Stimulated activated memory B cell treated with anti-CD40 and anti-IgM and Interleukin-4, amounts not matched to agents 10 μg/mL and 1 μg/mL and 100 μg/mL, for 72 hours (primary cell): ENCODE results near the gene TRIM62.

ENCODE experiments used
- ATAC-seq: fragments of 150-1000 bp; cut with Tn5 transposase; 2 replicates; pipeline ENCODE4 v1.10.0; 2021
- H3K27ac Mint-ChIP-seq: one replicate; pipeline ENCODE4 v1.8.0; 2022; ENCODE audit warnings: mild to moderate bottlenecking, mixed read lengths
- H3K27me3 Mint-ChIP-seq: one replicate; pipeline ENCODE4 v1.8.0; 2022; ENCODE audit warnings: mixed read lengths
- H3K36me3 Mint-ChIP-seq: one replicate; pipeline ENCODE4 v1.8.0; 2022; ENCODE audit warnings: mixed read lengths
- H3K4me1 Mint-ChIP-seq: one replicate; pipeline ENCODE4 v1.8.0; 2022; ENCODE audit warnings: mixed read lengths
- H3K4me3 Mint-ChIP-seq: one replicate; pipeline ENCODE4 v1.8.0; 2022; ENCODE audit warnings: mild to moderate bottlenecking, moderate library complexity, mixed read lengths
- H3K9me3 Mint-ChIP-seq: one replicate; pipeline ENCODE4 v1.8.0; 2022; ENCODE audit warnings: mixed read lengths

The TRIM62 gene

GRCh38 chr1:33153650-33154049 is 28.2 kb downstream of the TRIM62 start:
- no peaks in the 10 kb centered on the region for H3K27me3 Mint-ChIP-seq
- H3K27ac Mint-ChIP-seq: no peak overlapping the region
- peaks cover 5% of the 10 kb centered on the region for H3K4me1 Mint-ChIP-seq

DNA sequence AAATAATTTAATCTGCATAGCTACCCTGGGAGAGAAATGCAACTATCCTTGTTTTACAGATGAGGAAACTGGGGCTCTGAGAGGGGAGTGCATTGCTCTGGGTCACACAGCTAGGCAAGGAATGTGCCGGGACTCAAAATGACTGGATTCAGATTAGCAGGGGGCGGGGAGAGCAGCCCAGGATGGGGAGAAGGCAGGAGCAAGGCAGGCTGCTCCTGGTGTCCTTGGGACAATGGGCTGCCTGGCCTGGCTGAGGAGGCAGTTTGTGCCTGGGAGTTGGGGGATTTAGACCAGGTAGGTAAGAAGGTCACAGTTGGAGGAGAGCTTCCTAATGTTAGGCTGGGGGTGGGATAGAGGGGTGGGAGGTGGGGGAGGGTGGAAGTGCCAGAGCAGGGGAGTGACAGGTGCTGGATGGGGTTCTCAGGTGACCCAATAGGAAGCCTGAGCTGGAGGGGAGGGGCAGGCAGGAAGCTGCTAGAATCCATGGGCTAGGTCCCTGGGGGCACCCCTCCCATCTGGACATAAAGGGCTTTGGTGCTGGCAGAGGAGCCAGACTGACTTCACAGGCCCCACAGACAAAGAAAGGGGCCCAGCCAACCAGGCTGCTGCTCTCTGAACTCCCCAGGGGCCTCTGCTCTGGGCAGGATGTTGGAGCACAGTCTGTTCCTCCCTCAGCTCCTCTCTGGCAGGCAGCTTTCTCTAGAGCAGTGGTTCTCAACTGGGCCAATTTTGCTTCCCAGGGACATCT is 29.0 kb downstream of the TRIM62 start:
- H3K27me3 Mint-ChIP-seq: no peaks in the 10 kb centered on the region

More at GRCh38 chr1:33153650-33154049, 28.2 kb downstream of the TRIM62 start:
- no peak for ATAC-seq
- no peaks in the 10 kb centered on the region for H3K9me3 Mint-ChIP-seq
- no peak overlapping the region for H3K4me3 Mint-ChIP-seq
- H3K36me3 Mint-ChIP-seq: peaks cover 29% of the 10 kb centered on the region

DNA sequence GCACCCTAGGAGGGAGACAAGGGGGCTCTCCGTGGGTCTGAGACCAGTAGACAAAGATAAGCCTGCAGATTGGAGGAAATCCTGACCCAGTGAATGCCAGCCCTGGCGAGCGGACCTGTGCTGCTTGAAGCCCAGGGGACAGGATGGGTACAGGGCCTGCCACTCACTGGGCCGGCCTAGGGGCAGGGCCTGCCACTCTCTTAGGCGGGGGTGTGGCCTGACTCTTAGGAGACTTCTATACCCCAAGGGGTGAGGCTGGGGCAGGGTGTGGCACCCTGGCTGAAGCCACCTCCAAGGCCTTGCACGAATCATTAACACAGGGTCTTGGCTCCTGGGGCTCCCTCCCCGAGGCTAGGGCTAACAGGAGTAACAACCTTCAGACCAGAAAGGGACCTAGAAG is 30.7 kb downstream of the TRIM62 start:
- Mint-ChIP-seq H3K27ac (no peak overlapping the region), H3K36me3 (peaks cover 17% of the 10 kb centered on the region), H3K27me3 (no peaks in the 10 kb centered on the region), H3K9me3 (no peaks in the 10 kb centered on the region), H3K4me1 (peaks cover 5% of the 10 kb centered on the region), H3K4me3 (no peak overlapping the region)
- ATAC-seq: no peak

More for the DNA sequence above, 29.0 kb downstream of the TRIM62 start:
- H3K9me3 Mint-ChIP-seq: no peaks in the 10 kb centered on the region
- peaks cover 26% of the 10 kb centered on the region for H3K36me3 Mint-ChIP-seq
- peaks cover 5% of the 10 kb centered on the region for H3K4me1 Mint-ChIP-seq
- ATAC-seq: no peak
- no peak overlapping the region for H3K4me3 Mint-ChIP-seq
- no peak overlapping the region for H3K27ac Mint-ChIP-seq

DNA sequence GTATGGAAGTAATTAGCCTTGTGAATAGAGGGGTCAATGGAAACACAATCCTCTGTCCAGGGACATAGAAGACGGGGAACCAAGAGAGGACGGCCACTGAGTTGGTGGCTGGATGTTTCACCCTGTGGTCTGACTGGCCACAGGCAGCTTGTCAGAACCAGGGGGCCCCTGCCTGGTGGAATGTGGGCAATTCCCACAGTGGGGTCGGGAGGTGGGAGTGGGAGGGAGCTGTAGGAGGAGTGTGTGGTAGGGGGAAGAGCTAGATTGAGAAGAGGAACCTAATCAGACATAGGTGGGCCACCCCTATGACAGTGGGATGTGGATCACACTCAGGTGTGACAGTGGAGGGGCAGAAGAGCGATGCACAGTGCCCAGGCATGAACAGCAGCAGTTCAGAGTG is 31.3 kb downstream of the TRIM62 start:
- Mint-ChIP-seq H3K36me3 (peaks cover 11% of the 10 kb centered on the region), H3K4me3 (no peak overlapping the region), H3K27ac (no peak overlapping the region), H3K27me3 (no peaks in the 10 kb centered on the region), H3K4me1 (peaks cover 5% of the 10 kb centered on the region), H3K9me3 (no peaks in the 10 kb centered on the region)
- ATAC-seq: no peak

DNA sequence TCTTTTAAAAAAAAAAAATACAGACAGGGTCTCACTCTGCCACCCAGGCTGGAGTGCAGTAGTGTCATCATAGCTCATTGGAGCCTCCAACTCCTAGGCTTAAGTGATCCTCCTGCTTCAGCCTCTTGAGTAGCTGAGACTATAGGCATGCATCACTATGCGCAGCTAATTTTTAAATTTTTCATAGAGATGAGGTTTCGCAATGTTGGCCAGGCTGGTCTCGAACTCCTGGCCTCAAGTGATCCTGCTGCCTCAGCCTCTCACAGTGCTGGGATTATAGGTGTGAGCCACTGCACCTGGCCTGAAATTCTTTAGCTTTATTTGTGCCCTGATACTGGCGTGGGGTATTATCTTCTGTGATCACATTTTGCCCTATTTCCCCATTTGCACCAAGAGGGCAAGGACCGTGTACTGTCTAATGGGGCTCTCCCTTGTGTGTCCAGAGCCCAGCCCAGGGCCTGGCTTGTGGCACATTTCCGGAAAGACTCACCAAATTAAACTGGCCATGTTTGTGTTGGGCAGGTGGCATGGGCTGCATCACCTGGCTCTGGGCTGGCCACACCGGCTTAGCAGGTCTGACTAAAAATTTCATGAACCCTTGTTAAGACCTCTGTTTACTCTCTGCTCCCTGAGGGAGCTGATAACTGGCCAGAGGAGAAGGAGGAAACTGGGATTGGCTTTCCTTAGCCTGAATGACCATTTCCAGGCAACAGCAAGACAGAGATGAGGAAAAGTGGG is 32.2 kb downstream of the TRIM62 start:
- peaks cover 13% of the 10 kb centered on the region for H3K36me3 Mint-ChIP-seq
- H3K4me3 Mint-ChIP-seq: no peak overlapping the region
- H3K27ac Mint-ChIP-seq: no peak overlapping the region
- ATAC-seq: no peak
- no peaks in the 10 kb centered on the region for H3K9me3 Mint-ChIP-seq
- no peaks in the 10 kb centered on the region for H3K27me3 Mint-ChIP-seq
- peaks cover 5% of the 10 kb centered on the region for H3K4me1 Mint-ChIP-seq

GRCh38 chr1:33148615-33149014 is 33.2 kb downstream of the TRIM62 start:
- Mint-ChIP-seq H3K9me3 (no peaks in the 10 kb centered on the region), H3K36me3 (peaks cover 13% of the 10 kb centered on the region), H3K4me1 (peaks cover 5% of the 10 kb centered on the region), H3K27ac (no peak overlapping the region), H3K27me3 (no peaks in the 10 kb centered on the region), H3K4me3 (no peak overlapping the region)
- no peak for ATAC-seq

DNA sequence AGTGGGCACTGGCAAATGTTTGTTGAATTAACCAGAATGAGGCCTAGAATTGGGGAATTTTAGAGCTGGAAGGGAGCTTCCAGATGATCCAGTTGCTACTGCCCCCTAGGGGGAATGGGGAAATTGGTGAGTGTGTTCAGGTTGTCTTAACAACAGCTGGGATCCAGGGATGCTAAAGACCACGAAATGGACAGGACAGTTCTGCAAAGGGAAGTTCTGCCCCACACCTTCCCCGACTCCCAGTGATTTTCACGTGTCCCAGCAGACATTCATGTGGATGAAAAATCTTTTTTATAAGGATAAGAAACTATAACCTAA is 33.9 kb downstream of the TRIM62 start:
- no peaks in the 10 kb centered on the region for H3K9me3 Mint-ChIP-seq
- no peaks in the 10 kb centered on the region for H3K27me3 Mint-ChIP-seq
- peaks cover 13% of the 10 kb centered on the region for H3K36me3 Mint-ChIP-seq
- H3K27ac Mint-ChIP-seq: no peak overlapping the region
- no peak for ATAC-seq
- H3K4me3 Mint-ChIP-seq: no peak overlapping the region
- peaks cover 5% of the 10 kb centered on the region for H3K4me1 Mint-ChIP-seq

GRCh38 chr1:33147275-33147996 is 34.4 kb downstream of the TRIM62 start:
- Mint-ChIP-seq H3K36me3 (peaks cover 13% of the 10 kb centered on the region), H3K27me3 (no peaks in the 10 kb centered on the region), H3K9me3 (no peaks in the 10 kb centered on the region), H3K27ac (no peak overlapping the region), H3K4me3 (no peak overlapping the region), H3K4me1 (peaks cover under 1% of the 10 kb centered on the region)
- ATAC-seq: no peak

DNA sequence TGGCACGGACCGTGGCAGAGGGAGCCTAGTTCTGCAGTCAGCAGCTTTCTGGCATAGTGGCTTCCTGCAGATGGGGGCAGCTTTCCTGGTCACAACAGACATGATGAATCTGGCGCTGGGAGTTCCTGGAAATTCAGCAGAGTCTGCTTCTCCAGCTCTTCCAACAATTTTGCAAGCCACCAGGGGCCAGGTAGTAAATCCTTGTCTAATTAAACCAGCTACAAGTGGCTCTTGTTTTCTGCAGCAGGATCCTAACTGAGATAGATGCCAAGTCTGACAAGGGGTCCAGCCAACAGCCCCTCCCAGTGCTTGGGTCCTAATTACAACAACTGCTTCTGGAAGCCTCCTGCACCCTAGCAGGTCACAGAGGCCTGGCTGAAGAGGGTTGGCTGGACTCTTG is 35.8 kb downstream of the TRIM62 start:
- Mint-ChIP-seq H3K4me1 (no peaks in the 10 kb centered on the region), H3K27me3 (no peaks in the 10 kb centered on the region), H3K4me3 (no peak overlapping the region), H3K36me3 (peaks cover 13% of the 10 kb centered on the region), H3K9me3 (no peaks in the 10 kb centered on the region), H3K27ac (no peak overlapping the region)
- ATAC-seq: no peak

- no peak for ATAC-seq
- no peak overlapping the region for H3K4me3 Mint-ChIP-seq
Observed at GRCh38 chr1:33143698-33144097, 38.1 kb downstream of the TRIM62 start.

GRCh38 chr1:33143176-33143575 is 38.7 kb downstream of the TRIM62 start:
- Mint-ChIP-seq H3K4me3 (no peak overlapping the region), H3K9me3 (no peaks in the 10 kb centered on the region), H3K36me3 (peaks cover 13% of the 10 kb centered on the region), H3K27me3 (no peaks in the 10 kb centered on the region), H3K4me1 (no peaks in the 10 kb centered on the region), H3K27ac (no peak overlapping the region)
- ATAC-seq: no peak

More at GRCh38 chr1:33143698-33144097, 38.1 kb downstream of the TRIM62 start:
- no peaks in the 10 kb centered on the region for H3K4me1 Mint-ChIP-seq
- H3K27ac Mint-ChIP-seq: no peak overlapping the region
- no peaks in the 10 kb centered on the region for H3K9me3 Mint-ChIP-seq
- no peaks in the 10 kb centered on the region for H3K27me3 Mint-ChIP-seq
- peaks cover 13% of the 10 kb centered on the region for H3K36me3 Mint-ChIP-seq

DNA sequence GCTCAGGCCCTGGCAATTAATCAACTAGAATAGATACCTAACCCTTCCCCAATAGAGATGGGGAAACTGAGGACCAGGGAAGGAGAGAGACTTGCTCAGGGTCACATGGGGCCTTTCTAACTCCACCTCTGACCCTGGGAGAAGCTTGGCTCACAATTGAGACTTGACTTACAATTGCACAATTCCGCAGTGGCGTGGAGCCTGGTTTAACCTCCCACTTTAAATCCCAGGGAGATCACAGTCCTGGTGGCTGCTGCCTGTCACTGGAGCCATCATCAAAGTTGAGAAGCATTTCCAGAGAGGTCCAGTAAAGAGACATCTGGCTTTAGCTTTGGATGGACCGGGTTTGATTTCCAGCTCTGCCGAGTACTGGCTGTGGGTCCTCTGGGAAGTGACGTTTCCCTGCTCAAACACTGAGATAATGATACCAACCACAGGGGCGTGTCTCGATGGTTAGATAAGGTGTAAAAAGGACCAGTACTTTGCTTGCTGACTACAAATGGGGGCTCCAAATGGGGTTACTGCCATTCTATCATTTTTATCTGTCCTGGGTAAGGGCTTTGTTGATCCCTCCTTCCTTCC is 39.3 kb downstream of the TRIM62 start:
- Mint-ChIP-seq H3K4me3 (no peak overlapping the region), H3K36me3 (peaks cover 13% of the 10 kb centered on the region), H3K9me3 (no peaks in the 10 kb centered on the region), H3K4me1 (peaks cover 6% of the 10 kb centered on the region), H3K27ac (no peak overlapping the region), H3K27me3 (no peaks in the 10 kb centered on the region)
- no peak for ATAC-seq

DNA sequence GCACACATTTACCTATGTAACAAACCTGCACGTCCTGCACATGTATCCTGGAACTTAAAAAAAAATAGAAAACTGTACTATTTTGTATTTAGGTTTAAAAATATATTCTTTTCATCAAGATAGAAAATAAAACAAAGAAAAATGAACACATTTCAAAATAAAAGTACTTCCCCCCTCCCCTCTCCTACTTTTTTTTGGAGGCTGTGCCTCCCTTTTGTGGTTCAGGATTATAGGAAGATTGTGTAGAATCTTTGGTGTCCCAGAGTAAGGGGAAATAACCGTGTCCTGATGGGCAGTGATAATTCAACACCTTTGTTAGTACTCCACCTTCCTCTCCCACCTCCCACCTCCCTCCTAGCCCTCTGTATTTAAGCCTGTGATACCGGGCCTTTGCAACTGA is 40.1 kb downstream of the TRIM62 start:
- no peaks in the 10 kb centered on the region for H3K27me3 Mint-ChIP-seq
- no peaks in the 10 kb centered on the region for H3K9me3 Mint-ChIP-seq
- no peak for ATAC-seq
- H3K4me1 Mint-ChIP-seq: peaks cover 6% of the 10 kb centered on the region
- H3K4me3 Mint-ChIP-seq: no peak overlapping the region
- H3K36me3 Mint-ChIP-seq: peaks cover 10% of the 10 kb centered on the region
- H3K27ac Mint-ChIP-seq: no peak overlapping the region

DNA sequence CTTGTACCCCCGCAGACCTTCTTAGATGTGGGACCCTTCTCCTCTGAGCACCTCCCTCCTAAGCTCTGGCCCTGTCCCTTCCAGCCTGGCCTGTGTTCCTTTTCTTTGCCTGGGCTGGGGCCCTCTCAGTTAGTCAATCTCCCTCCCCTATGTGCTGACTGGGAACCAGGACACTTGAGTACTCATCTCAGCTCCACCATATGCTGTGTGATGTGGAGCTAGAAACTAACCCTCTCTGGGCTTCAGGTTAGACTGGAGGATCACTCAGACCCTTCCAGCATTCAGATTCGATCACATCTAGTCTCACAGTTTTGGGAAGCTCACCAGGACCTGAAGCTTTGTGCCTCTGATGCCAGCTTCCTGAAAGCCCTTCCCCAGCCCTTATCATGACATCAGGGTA is 40.6 kb downstream of the TRIM62 start:
- Mint-ChIP-seq H3K4me1 (peaks cover 9% of the 10 kb centered on the region), H3K36me3 (peaks cover 7% of the 10 kb centered on the region), H3K27ac (peak overlapping the region; percentile 4), H3K27me3 (no peaks in the 10 kb centered on the region), H3K4me3 (no peak overlapping the region), H3K9me3 (no peaks in the 10 kb centered on the region)
- ATAC-seq: no peak
